Skeletal muscle satellite cell (primary cell): ENCODE measurements around the gene ATP1A3.

Experiments used
- H3K27me3 ChIP-seq: 2 replicates; pipeline ENCODE4 v1.7.0; 2013; ENCODE audit warnings: low read length; ENCODE audit not compliant: control insufficient read depth, insufficient read depth
- H3K36me3 ChIP-seq: 2 replicates; pipeline ENCODE4 v1.7.0; 2013; ENCODE audit warnings: mild to moderate bottlenecking, control low read depth, low read length; ENCODE audit not compliant: insufficient read depth
- H3K4me1 ChIP-seq: 2 replicates; pipeline ENCODE4 v1.7.0; 2013; ENCODE audit warnings: low read length; ENCODE audit not compliant: control insufficient read depth, insufficient read depth
- H3K4me2 ChIP-seq: 2 replicates; pipeline ENCODE4 v1.7.0; 2013; ENCODE audit warnings: mild to moderate bottlenecking, low read length
- H3K4me3 ChIP-seq: 2 replicates; pipeline ENCODE4 v1.7.0; 2013; ENCODE audit warnings: low read length
- H3K9ac ChIP-seq: 2 replicates; pipeline ENCODE4 v1.7.0; 2013; ENCODE audit warnings: mild to moderate bottlenecking, low read depth, low read length, moderate library complexity
- H3K9me3 ChIP-seq: replicated peaks from 2 replicates; pipeline ENCODE4 v1.7.0; 2013; ENCODE audit warnings: mild to moderate bottlenecking, control low read depth, low read length

Gene ATP1A3

GRCh38 chr19:41923045-41923788, 70.8 kb downstream of the ATP1A3 start:
- H3K4me1 ChIP-seq, result peaks cover 1% of the 10 kb centered on the region
- H3K27me3 ChIP-seq, result peaks cover 77% of the 10 kb centered on the region
- no peaks in the 10 kb centered on the region for H3K36me3 ChIP-seq
- H3K4me2 ChIP-seq, result no peak overlapping the region
- no peak overlapping the region for H3K9ac ChIP-seq
- no peak overlapping the region for H3K4me3 ChIP-seq
- no peaks in the 10 kb centered on the region for H3K9me3 ChIP-seq

GRCh38 chr19:41922585-41922984, 71.4 kb downstream of the ATP1A3 start:
- H3K27me3 ChIP-seq, result peaks cover 83% of the 10 kb centered on the region
- no peak overlapping the region for H3K9ac ChIP-seq
- no peak overlapping the region for H3K4me3 ChIP-seq
- no peak overlapping the region for H3K4me2 ChIP-seq
- no peaks in the 10 kb centered on the region for H3K9me3 ChIP-seq
- H3K36me3 ChIP-seq, result no peaks in the 10 kb centered on the region
- no peaks in the 10 kb centered on the region for H3K4me1 ChIP-seq

GRCh38 chr19:41921577-41922576, 72.2 kb downstream of the ATP1A3 start:
- no peak overlapping the region for H3K4me3 ChIP-seq
- peaks cover 82% of the 10 kb centered on the region for H3K27me3 ChIP-seq
- H3K4me1 ChIP-seq, result no peaks in the 10 kb centered on the region
- H3K4me2 ChIP-seq, result no peak overlapping the region
- H3K9me3 ChIP-seq, result no peaks in the 10 kb centered on the region
- no peaks in the 10 kb centered on the region for H3K36me3 ChIP-seq
- H3K9ac ChIP-seq, result no peak overlapping the region

GRCh38 chr19:41920882-41921576, 73.0 kb downstream of the ATP1A3 start:
- H3K4me1 ChIP-seq, result no peaks in the 10 kb centered on the region
- no peak overlapping the region for H3K4me3 ChIP-seq
- H3K9ac ChIP-seq, result no peak overlapping the region
- no peak overlapping the region for H3K4me2 ChIP-seq
- no peaks in the 10 kb centered on the region for H3K9me3 ChIP-seq
- H3K36me3 ChIP-seq, result no peaks in the 10 kb centered on the region
- H3K27me3 ChIP-seq, result peaks cover 84% of the 10 kb centered on the region

- no peak overlapping the region for H3K4me2 ChIP-seq
- no peaks in the 10 kb centered on the region for H3K4me1 ChIP-seq
- no peaks in the 10 kb centered on the region for H3K36me3 ChIP-seq
- H3K27me3 ChIP-seq, result peaks cover 87% of the 10 kb centered on the region
- no peaks in the 10 kb centered on the region for H3K9me3 ChIP-seq
- H3K9ac ChIP-seq, result no peak overlapping the region
- no peak overlapping the region for H3K4me3 ChIP-seq
These were observed 73.9 kb downstream of the ATP1A3 start for GRCh38 chr19:41919948-41920712.

- no peaks in the 10 kb centered on the region for H3K36me3 ChIP-seq
- H3K4me2 ChIP-seq, result no peak overlapping the region
- no peaks in the 10 kb centered on the region for H3K9me3 ChIP-seq
- H3K27me3 ChIP-seq, result peaks cover 82% of the 10 kb centered on the region
- H3K9ac ChIP-seq, result no peak overlapping the region
- no peaks in the 10 kb centered on the region for H3K4me1 ChIP-seq
- H3K4me3 ChIP-seq, result no peak overlapping the region
These were observed 75.3 kb downstream of the ATP1A3 start for GRCh38 chr19:41918653-41919244.

GRCh38 chr19:41918095-41918494, 75.9 kb downstream of the ATP1A3 start:
- Histone ChIP-seq H3K27me3 (peaks cover 84% of the 10 kb centered on the region), H3K4me3 (no peak overlapping the region), H3K9me3 (no peaks in the 10 kb centered on the region), H3K9ac (no peak overlapping the region), H3K36me3 (no peaks in the 10 kb centered on the region), H3K4me2 (no peak overlapping the region), H3K4me1 (no peaks in the 10 kb centered on the region)

GRCh38 chr19:41917676-41918075, 76.4 kb downstream of the ATP1A3 start:
- no peak overlapping the region for H3K4me2 ChIP-seq
- H3K4me3 ChIP-seq, result no peak overlapping the region
- H3K9ac ChIP-seq, result no peak overlapping the region
- no peaks in the 10 kb centered on the region for H3K9me3 ChIP-seq
- peaks cover 83% of the 10 kb centered on the region for H3K27me3 ChIP-seq
- H3K36me3 ChIP-seq, result no peaks in the 10 kb centered on the region
- H3K4me1 ChIP-seq, result no peaks in the 10 kb centered on the region
